Measurements from ENCODE around the gene MT2A.
A peak's percentile ranks its signal among the peaks of the same experiment; 100 is the strongest.

The MT2A gene

GRCh38 chr16:56639045-56639444 is 30.7 kb downstream of the MT2A start:
- DNase-seq: no peak

- DNase-seq: no peak
Measured at GRCh38 chr16:56640076-56640475, 31.7 kb downstream of the MT2A start.

- no peak for DNase-seq
Measured at GRCh38 chr16:56641166-56641565, 32.8 kb downstream of the MT2A start.

- DNase-seq: no peak
Measured at GRCh38 chr16:56643080-56643778, 34.8 kb downstream of the MT2A start.

- no peak for DNase-seq
Measured at GRCh38 chr16:56643833-56644232, 35.4 kb downstream of the MT2A start.

- no peak for DNase-seq
Measured at GRCh38 chr16:56645311-56645710, 36.9 kb downstream of the MT2A start.

- DNase-seq: no peak
Measured at GRCh38 chr16:56645838-56646237, 37.5 kb downstream of the MT2A start.

- no peak for DNase-seq
Measured at GRCh38 chr16:56647641-56648431, 39.5 kb downstream of the MT2A start.

GRCh38 chr16:56649271-56649670 is 40.9 kb downstream of the MT2A start:
- no peak for DNase-seq

- DNase-seq: no peak
Measured at GRCh38 chr16:56649820-56650219, 41.4 kb downstream of the MT2A start.

GRCh38 chr16:56651586-56651985 is 43.2 kb downstream of the MT2A start, which contains the start of gene MT1B:
Gene MT1B (plus strand): TSS chr16:56651886. CDS start chr16:56651954, 68 bp downstream.
- DNase-seq: no peak

GRCh38 chr16:56652600-56652999 is 44.2 kb downstream of the MT2A start:
- DNase-seq: no peak

GRCh38 chr16:56653218-56653617 is 44.8 kb downstream of the MT2A start:
- DNase-seq: no peak

GRCh38 chr16:56657555-56658326 is 49.4 kb downstream of the MT2A start, which contains the start of gene MT1F:
Gene MT1F (plus strand): TSS chr16:56657959. CDS start chr16:56658059, 100 bp downstream.
- peak in 1 of 2 donors; percentile 51 for DNase-seq

- DNase-seq: no peak
Measured at GRCh38 chr16:56658327-56658875, 50.0 kb downstream of the MT2A start.
